Measurements from ENCODE around the gene AEN.

DNA sequence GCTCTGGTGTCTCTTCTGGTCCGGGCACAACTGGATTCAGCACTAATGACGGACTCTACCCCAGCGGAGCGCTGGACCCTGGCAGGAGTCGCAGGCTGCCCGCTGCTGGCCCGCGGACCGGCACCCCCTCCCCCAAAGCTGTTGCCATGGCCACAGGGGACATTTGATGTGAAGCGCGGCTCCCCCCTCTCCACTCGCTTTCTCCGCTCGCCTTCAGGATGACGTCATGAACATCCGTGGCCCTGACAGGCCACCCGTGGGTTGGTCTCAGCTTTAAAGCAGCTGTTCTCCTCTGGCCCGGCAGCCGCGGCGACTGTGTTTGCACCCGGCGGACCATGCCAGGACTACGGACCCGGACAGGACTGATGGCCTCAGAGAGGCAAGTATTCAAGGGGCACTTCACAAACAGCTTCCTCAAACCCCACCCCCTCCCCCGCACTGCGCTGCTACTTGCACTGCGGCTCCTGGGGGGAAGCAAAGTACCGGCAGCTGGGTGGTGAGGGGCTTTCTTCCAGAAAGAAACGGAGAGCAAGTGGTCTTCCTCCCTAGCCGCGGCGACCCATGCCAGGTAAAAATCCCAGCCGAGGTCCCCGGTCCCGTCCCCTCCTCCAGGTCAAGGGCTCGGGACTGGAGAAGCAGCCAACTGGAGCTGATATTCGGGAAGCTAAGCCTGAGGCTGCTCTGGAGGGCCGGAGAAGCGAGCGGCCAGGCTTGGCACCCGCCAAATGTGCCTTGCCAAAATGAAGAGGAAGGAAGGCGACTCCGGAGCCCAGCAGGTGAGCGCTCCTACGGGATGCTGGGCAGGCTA is 16.6 kb upstream of the AEN start:
- TF ChIP-seq NR3C1 (IDR thresholded peaks at IDR 0.05) (no peak), KDM1A (IDR thresholded peaks at IDR 0.05; ENCODE audit: low read depth) (no peak), POLR2A (IDR thresholded peaks at IDR 0.05; ENCODE audit: low read length) (no peak), JUN (IDR thresholded peaks at IDR 0.05) (no peak)
- TF ChIP-seq, protein P1, sequence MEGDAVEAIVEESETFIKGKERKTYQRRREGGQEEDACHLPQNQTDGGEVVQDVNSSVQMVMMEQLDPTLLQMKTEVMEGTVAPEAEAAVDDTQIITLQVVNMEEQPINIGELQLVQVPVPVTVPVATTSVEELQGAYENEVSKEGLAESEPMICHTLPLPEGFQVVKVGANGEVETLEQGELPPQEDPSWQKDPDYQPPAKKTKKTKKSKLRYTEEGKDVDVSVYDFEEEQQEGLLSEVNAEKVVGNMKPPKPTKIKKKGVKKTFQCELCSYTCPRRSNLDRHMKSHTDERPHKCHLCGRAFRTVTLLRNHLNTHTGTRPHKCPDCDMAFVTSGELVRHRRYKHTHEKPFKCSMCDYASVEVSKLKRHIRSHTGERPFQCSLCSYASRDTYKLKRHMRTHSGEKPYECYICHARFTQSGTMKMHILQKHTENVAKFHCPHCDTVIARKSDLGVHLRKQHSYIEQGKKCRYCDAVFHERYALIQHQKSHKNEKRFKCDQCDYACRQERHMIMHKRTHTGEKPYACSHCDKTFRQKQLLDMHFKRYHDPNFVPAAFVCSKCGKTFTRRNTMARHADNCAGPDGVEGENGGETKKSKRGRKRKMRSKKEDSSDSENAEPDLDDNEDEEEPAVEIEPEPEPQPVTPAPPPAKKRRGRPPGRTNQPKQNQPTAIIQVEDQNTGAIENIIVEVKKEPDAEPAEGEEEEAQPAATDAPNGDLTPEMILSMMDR (IDR thresholded peaks at IDR 0.05), result no peak
- TF ChIP-seq, protein P2, sequence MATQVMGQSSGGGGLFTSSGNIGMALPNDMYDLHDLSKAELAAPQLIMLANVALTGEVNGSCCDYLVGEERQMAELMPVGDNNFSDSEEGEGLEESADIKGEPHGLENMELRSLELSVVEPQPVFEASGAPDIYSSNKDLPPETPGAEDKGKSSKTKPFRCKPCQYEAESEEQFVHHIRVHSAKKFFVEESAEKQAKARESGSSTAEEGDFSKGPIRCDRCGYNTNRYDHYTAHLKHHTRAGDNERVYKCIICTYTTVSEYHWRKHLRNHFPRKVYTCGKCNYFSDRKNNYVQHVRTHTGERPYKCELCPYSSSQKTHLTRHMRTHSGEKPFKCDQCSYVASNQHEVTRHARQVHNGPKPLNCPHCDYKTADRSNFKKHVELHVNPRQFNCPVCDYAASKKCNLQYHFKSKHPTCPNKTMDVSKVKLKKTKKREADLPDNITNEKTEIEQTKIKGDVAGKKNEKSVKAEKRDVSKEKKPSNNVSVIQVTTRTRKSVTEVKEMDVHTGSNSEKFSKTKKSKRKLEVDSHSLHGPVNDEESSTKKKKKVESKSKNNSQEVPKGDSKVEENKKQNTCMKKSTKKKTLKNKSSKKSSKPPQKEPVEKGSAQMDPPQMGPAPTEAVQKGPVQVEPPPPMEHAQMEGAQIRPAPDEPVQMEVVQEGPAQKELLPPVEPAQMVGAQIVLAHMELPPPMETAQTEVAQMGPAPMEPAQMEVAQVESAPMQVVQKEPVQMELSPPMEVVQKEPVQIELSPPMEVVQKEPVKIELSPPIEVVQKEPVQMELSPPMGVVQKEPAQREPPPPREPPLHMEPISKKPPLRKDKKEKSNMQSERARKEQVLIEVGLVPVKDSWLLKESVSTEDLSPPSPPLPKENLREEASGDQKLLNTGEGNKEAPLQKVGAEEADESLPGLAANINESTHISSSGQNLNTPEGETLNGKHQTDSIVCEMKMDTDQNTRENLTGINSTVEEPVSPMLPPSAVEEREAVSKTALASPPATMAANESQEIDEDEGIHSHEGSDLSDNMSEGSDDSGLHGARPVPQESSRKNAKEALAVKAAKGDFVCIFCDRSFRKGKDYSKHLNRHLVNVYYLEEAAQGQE (IDR thresholded peaks at IDR 0.05), result no peak
